SK-N-SH treated with all-trans-retinoic acid at 6 μM for 48 hours (cell line): Measurements from ENCODE around the gene ABTB1.

Experiments
- ATAC-seq: fragments of 200-7000 bp; cut with Tn5 transposase; 3 replicates; pipeline ENCODE4 v1.9.1; 2020; ENCODE audit warnings: mild to moderate bottlenecking, moderate library complexity
- ARNTL ChIP-seq: fragments of 450-650 bp; formaldehyde crosslinking; IDR thresholded peaks from 2 replicates; pipeline ENCODE4 v1.5.0; 2020; ENCODE audit warnings: low read depth, mild to moderate bottlenecking, moderate library complexity, borderline replicate concordance
- BACH2 ChIP-seq: fragments of 250-450 bp; sonication (Bioruptor Pico); IDR thresholded peaks from 2 replicates; pipeline ENCODE4 v1.9.0; 2021; ENCODE audit warnings: mild to moderate bottlenecking, borderline replicate concordance
- CSDC2 ChIP-seq: fragments of 250-450 bp; sonication (Bioruptor Pico); IDR thresholded peaks from 2 replicates; pipeline ENCODE4 v1.5.0; 2020; ENCODE audit warnings: mild to moderate bottlenecking, moderate library complexity
- GLIS3 ChIP-seq: fragments of 250-450 bp; sonication (Bioruptor Pico); IDR thresholded peaks from 2 replicates; pipeline ENCODE4 v1.5.0; 2020; ENCODE audit warnings: mild to moderate bottlenecking, moderate library complexity
- ISL1 ChIP-seq: fragments of 250-450 bp; sonication (Bioruptor Pico); IDR thresholded peaks from 2 replicates; pipeline ENCODE4 v2.1.2; 2022; ENCODE audit warnings: mild to moderate bottlenecking, moderate library complexity
- OSR1 ChIP-seq: fragments of 250-450 bp; sonication (Bioruptor Pico); IDR thresholded peaks from 2 replicates; pipeline ENCODE4 v1.8.0; 2022; ENCODE audit warnings: moderate library complexity, mild to moderate bottlenecking, inconsistent platforms
- PATZ1 ChIP-seq: fragments of 250-450 bp; sonication (Bioruptor Pico); IDR thresholded peaks from 2 replicates; pipeline ENCODE4 v1.8.0; 2020; ENCODE audit warnings: mild to moderate bottlenecking, moderate library complexity, borderline replicate concordance
- POU6F1 ChIP-seq: fragments of 250-450 bp; sonication (Bioruptor Pico); IDR thresholded peaks from 2 replicates; pipeline ENCODE4 v1.8.0; 2021; ENCODE audit warnings: low read depth, mild to moderate bottlenecking, moderate library complexity, borderline replicate concordance
- PPARA ChIP-seq: fragments of 250-450 bp; sonication (Bioruptor Pico); IDR thresholded peaks from 2 replicates; pipeline ENCODE4 v1.5.0; 2020; ENCODE audit warnings: mild to moderate bottlenecking, borderline replicate concordance
- RARB ChIP-seq: fragments of 250-450 bp; sonication (Bioruptor Pico); IDR thresholded peaks from 2 replicates; pipeline ENCODE4 v1.8.0; 2021; ENCODE audit warnings: mild to moderate bottlenecking, moderate library complexity
- TCF4 ChIP-seq: fragments of 250-450 bp; sonication (Bioruptor Pico); IDR thresholded peaks from 2 replicates; pipeline ENCODE4 v1.8.0; 2021; ENCODE audit warnings: mild to moderate bottlenecking, moderate library complexity, borderline replicate concordance
- TOX ChIP-seq: fragments of 250-450 bp; sonication (Bioruptor Pico); IDR thresholded peaks from 2 replicates; pipeline ENCODE4 v1.8.0; 2021; ENCODE audit warnings: mild to moderate bottlenecking, moderate library complexity, borderline replicate concordance
- TSHZ2 ChIP-seq: fragments of 250-450 bp; sonication (Bioruptor Pico); IDR thresholded peaks from 2 replicates; pipeline ENCODE4 v1.5.0; 2020; ENCODE audit warnings: mild to moderate bottlenecking, moderate library complexity
- ZFP3 ChIP-seq: fragments of 250-450 bp; sonication (Bioruptor Pico); IDR thresholded peaks from 2 replicates; pipeline ENCODE4 v1.5.0; 2020; ENCODE audit warnings: mild to moderate bottlenecking, moderate library complexity
- ZNF70 ChIP-seq: fragments of 450-650 bp; formaldehyde crosslinking; IDR thresholded peaks from 2 replicates; pipeline ENCODE4 v1.5.0; 2020; ENCODE audit warnings: mild to moderate bottlenecking, moderate library complexity

The ABTB1 gene

GRCh38 chr3:127697551-127698240 is 24.9 kb downstream of the ABTB1 start:
- no peak for TF ChIP-seq ZFP3 (CRISPR knock-in tag)
- TF ChIP-seq TOX, result no peak
- no peak for TF ChIP-seq ISL1 (CRISPR knock-in tag)
- TF ChIP-seq RARB (CRISPR knock-in tag), result no peak
- no peak for TF ChIP-seq GLIS3 (CRISPR knock-in tag)
- TF ChIP-seq CSDC2, result no peak
- TF ChIP-seq BACH2 (CRISPR knock-in tag), result no peak
- no peak for TF ChIP-seq POU6F1 (CRISPR knock-in tag)
- TF ChIP-seq TSHZ2 (CRISPR knock-in tag), result no peak
- no peak for TF ChIP-seq ZNF70
- peak; percentile 91 for ATAC-seq

GRCh38 chr3:127698286-127698685 is 25.5 kb downstream of the ABTB1 start:
- no peak for TF ChIP-seq ARNTL (CRISPR knock-in tag)
- no peak for TF ChIP-seq OSR1 (CRISPR knock-in tag)
- no peak for TF ChIP-seq TOX
- no peak for TF ChIP-seq ISL1 (CRISPR knock-in tag)

GRCh38 chr3:127698691-127699415 is 26.1 kb downstream of the ABTB1 start:
- no peak for TF ChIP-seq PATZ1 (CRISPR knock-in tag)
- TF ChIP-seq PPARA, result no peak
- no peak for TF ChIP-seq TOX
- no peak for TF ChIP-seq TCF4 (CRISPR knock-in tag)
- TF ChIP-seq POU6F1 (CRISPR knock-in tag), result no peak
- no peak for TF ChIP-seq RARB (CRISPR knock-in tag)
- ATAC-seq, result no peak

More at GRCh38 chr3:127698286-127698685, 25.5 kb downstream of the ABTB1 start:
- no peak for ATAC-seq

- no peak for ATAC-seq
Measured at GRCh38 chr3:127699416-127700300, 26.9 kb downstream of the ABTB1 start.

More at GRCh38 chr3:127699416-127700300, 26.9 kb downstream of the ABTB1 start:
- no peak for TF ChIP-seq ISL1 (CRISPR knock-in tag)
- no peak for TF ChIP-seq OSR1 (CRISPR knock-in tag)
- TF ChIP-seq TCF4 (CRISPR knock-in tag), result no peak
- no peak for TF ChIP-seq RARB (CRISPR knock-in tag)
- peak; percentile 93 for TF ChIP-seq ZNF70
